ENCODE measurements around the gene TSPO2. TPM values are rescaled to one million over a fixed set of nuclear protein-coding genes. Genes with fewer than 3 reads are reported as not detected.

The TSPO2 gene
- total RNA-seq, 1 experiment from 2014 or later = not detected

DNA sequence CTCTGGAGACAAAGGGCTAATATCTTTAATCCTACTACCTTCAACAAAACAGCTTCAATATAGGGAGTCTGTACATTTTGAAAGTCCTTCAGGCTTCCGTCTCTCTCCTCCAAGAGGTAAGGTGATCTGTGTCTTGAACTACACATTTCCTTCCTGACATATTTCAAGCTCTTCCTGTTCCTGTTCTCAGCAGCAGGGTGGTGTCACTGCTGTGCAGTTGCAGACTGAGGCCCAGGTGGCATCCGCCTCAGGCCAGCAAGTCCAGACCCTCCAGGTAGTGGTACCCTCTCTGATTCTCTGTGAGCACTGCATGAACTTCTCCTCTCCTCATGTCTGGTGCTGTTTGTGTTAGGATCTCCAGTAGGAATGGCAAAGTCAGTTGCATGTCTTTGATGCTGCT lies 38.4 kb downstream of the TSPO2 start:
- H3K4me1 ChIP-seq (ENCODE audit: insufficient read depth, low read length) = peaks cover 19% of the 10 kb centered on the region; the same call in 1 of the 2 replicates
- ChIA-PET POLR2A (ENCODE audit: unreplicated experiment) (no interaction called here), CTCF (no interaction called here)
- no peak overlapping the region for H2AFZ ChIP-seq (ENCODE audit: low read length)
- no peak for TF ChIP-seq EZH2 (IDR thresholded peaks at IDR 0.05; ENCODE audit: low read length, unreplicated experiment)
- no peak for TF ChIP-seq EZH2phosphoT487 (IDR thresholded peaks at IDR 0.05; ENCODE audit: borderline replicate concordance, low read length)
- TF ChIP-seq, protein P1, sequence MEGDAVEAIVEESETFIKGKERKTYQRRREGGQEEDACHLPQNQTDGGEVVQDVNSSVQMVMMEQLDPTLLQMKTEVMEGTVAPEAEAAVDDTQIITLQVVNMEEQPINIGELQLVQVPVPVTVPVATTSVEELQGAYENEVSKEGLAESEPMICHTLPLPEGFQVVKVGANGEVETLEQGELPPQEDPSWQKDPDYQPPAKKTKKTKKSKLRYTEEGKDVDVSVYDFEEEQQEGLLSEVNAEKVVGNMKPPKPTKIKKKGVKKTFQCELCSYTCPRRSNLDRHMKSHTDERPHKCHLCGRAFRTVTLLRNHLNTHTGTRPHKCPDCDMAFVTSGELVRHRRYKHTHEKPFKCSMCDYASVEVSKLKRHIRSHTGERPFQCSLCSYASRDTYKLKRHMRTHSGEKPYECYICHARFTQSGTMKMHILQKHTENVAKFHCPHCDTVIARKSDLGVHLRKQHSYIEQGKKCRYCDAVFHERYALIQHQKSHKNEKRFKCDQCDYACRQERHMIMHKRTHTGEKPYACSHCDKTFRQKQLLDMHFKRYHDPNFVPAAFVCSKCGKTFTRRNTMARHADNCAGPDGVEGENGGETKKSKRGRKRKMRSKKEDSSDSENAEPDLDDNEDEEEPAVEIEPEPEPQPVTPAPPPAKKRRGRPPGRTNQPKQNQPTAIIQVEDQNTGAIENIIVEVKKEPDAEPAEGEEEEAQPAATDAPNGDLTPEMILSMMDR (conservative IDR thresholded peaks at IDR 0.05; ENCODE audit: low read depth, low read length) = no peak
- H3K27me3 ChIP-seq (ENCODE audit: low read length) = no peaks in the 10 kb centered on the region
- H3F3A ChIP-seq (ENCODE audit: low read length, unreplicated experiment) = no peaks in the 10 kb centered on the region
- peaks cover 62% of the 10 kb centered on the region for H3K36me3 ChIP-seq (ENCODE audit: low read depth, low read length)
- no peak for ATAC-seq
- intact Hi-C loops (cut with micrococcal nuclease) = no loop called here
- BruUV-seq (replicated peaks) = no TSS peak
- no peak overlapping the region for H3K9ac ChIP-seq (ENCODE audit: low read length)
- peaks cover 74% of the 10 kb centered on the region for H3K79me2 ChIP-seq (ENCODE audit: low read length)
- H3K9me2 ChIP-seq (replicated peaks; ENCODE audit: low read length) = no peaks in the 10 kb centered on the region
- H3K4me2 ChIP-seq (ENCODE audit: low read length) = no peak overlapping the region
- DNase-seq = no peak
- no peak overlapping the region for H3K27ac ChIP-seq (ENCODE audit: low read length)
- no peaks in the 10 kb centered on the region for H3K9me3 ChIP-seq (ENCODE audit: low read length)
- H4K20me1 ChIP-seq (ENCODE audit: low read length) = peaks cover 41% of the 10 kb centered on the region
- no peak overlapping the region for H3K4me3 ChIP-seq (ENCODE audit: low read length)

DNA sequence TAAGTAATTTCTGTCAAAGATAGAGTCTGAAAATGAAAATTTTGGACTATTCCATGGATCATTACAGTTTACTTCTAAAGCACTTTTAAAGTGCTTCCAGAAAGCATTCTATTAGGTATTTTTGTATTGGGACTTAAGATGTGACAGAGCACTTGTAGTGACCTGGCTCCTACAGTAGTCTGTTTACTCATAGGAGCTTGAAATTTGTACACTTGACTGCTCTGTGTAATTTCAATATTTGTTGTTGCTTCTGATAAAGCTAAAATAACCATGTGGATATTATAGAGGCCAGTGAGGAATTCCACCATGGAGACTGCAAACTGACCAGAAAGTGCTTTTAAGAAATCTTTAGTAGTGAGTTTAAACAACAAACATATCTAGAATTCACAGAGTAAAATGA lies 40.8 kb downstream of the TSPO2 start:
- H2AFZ ChIP-seq (ENCODE audit: low read length) = no peak overlapping the region
- no peak for ATAC-seq
- no peak for DNase-seq
- no peak overlapping the region for H3K4me2 ChIP-seq (ENCODE audit: low read length)
- ChIA-PET POLR2A (ENCODE audit: unreplicated experiment) (no interaction called here), CTCF (no interaction called here)
- no peaks in the 10 kb centered on the region for H3K27me3 ChIP-seq (ENCODE audit: low read length)
- H4K20me1 ChIP-seq (ENCODE audit: low read length) = peaks cover 21% of the 10 kb centered on the region
- intact Hi-C loops (cut with micrococcal nuclease) = no loop called here
- TF ChIP-seq, protein P1 (conservative IDR thresholded peaks at IDR 0.05; ENCODE audit: low read depth, low read length) = no peak
- no peak for TF ChIP-seq EZH2phosphoT487 (IDR thresholded peaks at IDR 0.05; ENCODE audit: borderline replicate concordance, low read length)
- no peak for TF ChIP-seq EZH2 (IDR thresholded peaks at IDR 0.05; ENCODE audit: low read length, unreplicated experiment)
- H3K36me3 ChIP-seq (ENCODE audit: low read depth, low read length) = peaks cover 74% of the 10 kb centered on the region
- H3K79me2 ChIP-seq (ENCODE audit: low read length) = peaks cover 50% of the 10 kb centered on the region
- H3K27ac ChIP-seq (ENCODE audit: low read length) = no peak overlapping the region
- H3K4me3 ChIP-seq (ENCODE audit: low read length) = no peak overlapping the region
- BruUV-seq (replicated peaks) = no TSS peak
- H3K9me2 ChIP-seq (replicated peaks; ENCODE audit: low read length) = no peaks in the 10 kb centered on the region
- H3K9me3 ChIP-seq (ENCODE audit: low read length) = no peaks in the 10 kb centered on the region
- no peaks in the 10 kb centered on the region for H3F3A ChIP-seq (ENCODE audit: low read length, unreplicated experiment)
- H3K4me1 ChIP-seq (ENCODE audit: insufficient read depth, low read length) = no peaks in the 10 kb centered on the region
- H3K9ac ChIP-seq (ENCODE audit: low read length) = no peak overlapping the region

DNA sequence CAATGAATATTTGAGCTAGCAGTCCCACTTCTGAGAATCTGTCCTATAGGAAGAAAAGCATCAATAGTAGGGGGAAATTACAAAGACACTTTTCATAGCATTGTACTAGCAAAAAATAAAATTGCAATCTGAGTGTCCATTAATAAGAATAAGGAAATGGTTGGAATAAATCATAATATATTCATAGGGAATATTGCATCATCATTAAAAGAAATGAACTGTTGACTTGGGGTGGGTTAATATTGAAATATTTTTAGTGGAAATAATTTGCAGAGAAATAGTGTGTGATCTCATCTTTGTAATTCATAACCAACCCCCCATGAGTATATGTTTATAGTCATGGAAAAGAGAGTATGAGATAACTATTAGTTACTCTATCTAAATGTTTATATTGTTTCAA lies 42.9 kb downstream of the TSPO2 start:
- peaks cover 11% of the 10 kb centered on the region; the same call in 1 of the 2 replicates for H4K20me1 ChIP-seq (ENCODE audit: low read length)
- H3K4me2 ChIP-seq (ENCODE audit: low read length) = no peak overlapping the region
- H3K36me3 ChIP-seq (ENCODE audit: low read depth, low read length) = peaks cover 63% of the 10 kb centered on the region
- H3K4me1 ChIP-seq (ENCODE audit: insufficient read depth, low read length) = no peaks in the 10 kb centered on the region
- TF ChIP-seq, protein P1 (conservative IDR thresholded peaks at IDR 0.05; ENCODE audit: low read depth, low read length) = no peak
- no peak for TF ChIP-seq EZH2phosphoT487 (IDR thresholded peaks at IDR 0.05; ENCODE audit: borderline replicate concordance, low read length)
- TF ChIP-seq EZH2 (IDR thresholded peaks at IDR 0.05; ENCODE audit: low read length, unreplicated experiment) = no peak
- intact Hi-C loops (cut with micrococcal nuclease) = no loop called here
- POLR2A ChIA-PET (ENCODE audit: unreplicated experiment) = no interaction called here
- H3F3A ChIP-seq (ENCODE audit: low read length, unreplicated experiment) = no peaks in the 10 kb centered on the region
- H3K9ac ChIP-seq (ENCODE audit: low read length) = no peak overlapping the region
- no peak overlapping the region for H2AFZ ChIP-seq (ENCODE audit: low read length)
- no peaks in the 10 kb centered on the region for H3K27me3 ChIP-seq (ENCODE audit: low read length)
- CTCF ChIA-PET = no interaction called here
- no peak for DNase-seq
- H3K9me2 ChIP-seq (replicated peaks; ENCODE audit: low read length) = no peaks in the 10 kb centered on the region
- ATAC-seq = no peak
- no TSS peak for BruUV-seq (replicated peaks)
- no peak overlapping the region for H3K27ac ChIP-seq (ENCODE audit: low read length)
- H3K4me3 ChIP-seq (ENCODE audit: low read length) = no peak overlapping the region
- H3K9me3 ChIP-seq (ENCODE audit: low read length) = no peaks in the 10 kb centered on the region
- H3K79me2 ChIP-seq (ENCODE audit: low read length) = peaks cover 29% of the 10 kb centered on the region

Data from PC-3 (cell line).